ENCODE data around the gene INTS15.
A peak's percentile ranks its signal among the peaks of the same experiment; 100 is the strongest.
"Not testable (repeated sequence)": the region's sequence is repeated elsewhere in the genome, so short reads cannot be mapped to it uniquely, and the experiment has no call there.

INTS15 gene

GRCh38 chr7:6589829-6590644, at the start of gene INTS15:
TSS of gene INTS15 (plus strand) at chr7:6590021. CDS start at chr7:6590284, 263 bp downstream.
- peak; percentile 85 for DNase-seq

- no peak for DNase-seq
Measured at GRCh38 chr7:6542368-6542767, 47.5 kb upstream of the INTS15 start.

- DNase-seq: no peak
Measured at GRCh38 chr7:6545398-6546126, 44.3 kb upstream of the INTS15 start.

- DNase-seq: no peak
Measured at GRCh38 chr7:6546498-6547251, 43.1 kb upstream of the INTS15 start.

GRCh38 chr7:6547400-6547799, 42.4 kb upstream of the INTS15 start:
- no peak for DNase-seq

DNA sequence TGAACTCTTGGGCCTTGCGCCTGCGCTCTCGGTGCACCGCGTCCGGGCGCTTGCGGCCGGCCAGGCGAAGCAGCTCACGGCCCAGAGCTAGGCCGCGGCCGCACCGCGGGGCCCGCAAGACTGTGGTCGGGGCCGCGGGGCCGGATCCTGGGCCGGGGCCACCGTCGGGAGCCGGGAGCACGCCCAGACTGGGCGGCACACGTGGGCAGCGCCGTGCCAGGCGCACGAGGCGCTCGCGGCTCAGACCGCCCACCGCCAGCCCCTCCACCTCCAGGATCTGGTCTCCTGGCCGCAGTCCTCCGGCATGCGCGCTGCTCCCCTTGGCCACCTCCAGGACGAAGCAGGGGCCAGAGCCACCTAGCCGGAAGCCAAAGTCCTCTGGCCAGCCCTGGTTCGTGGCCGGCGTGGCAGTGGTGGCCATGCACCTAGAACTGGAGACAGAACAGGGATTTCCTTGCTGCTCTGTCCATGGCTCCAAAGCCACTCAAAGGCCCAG, 38.8 kb upstream of the INTS15 start, which contains the start of gene GRID2IP:
Gene GRID2IP, minus strand, starts transcription at position 446 of the 496 bp plus-strand sequence. Its CDS starts 25 bp downstream, at position 421.
- DNase-seq: no peak

GRCh38 chr7:6553448-6554044, 36.3 kb upstream of the INTS15 start:
- no peak for DNase-seq

DNA sequence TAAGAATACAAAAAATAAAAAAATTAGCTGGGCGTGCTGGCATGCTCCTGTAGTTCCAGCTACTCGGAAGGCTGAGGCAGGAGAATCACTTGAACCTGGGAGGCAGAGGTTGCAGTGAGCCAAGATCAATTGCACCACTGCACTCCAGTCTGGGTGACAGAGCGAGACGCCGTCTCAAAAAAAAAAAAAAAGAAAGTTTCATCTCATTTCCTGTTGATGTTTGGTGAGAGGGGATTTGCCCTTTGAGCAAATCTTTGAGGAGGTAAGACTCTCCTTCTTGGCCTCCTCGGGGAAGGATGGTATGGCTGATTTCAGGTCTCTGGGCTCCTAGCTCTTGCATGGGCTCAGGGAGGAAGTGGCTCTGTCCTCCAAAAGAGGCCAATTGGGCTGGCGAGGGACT, 35.0 kb upstream of the INTS15 start:
- no peak for DNase-seq

- DNase-seq: no peak
Measured at GRCh38 chr7:6556196-6556595, 33.6 kb upstream of the INTS15 start.

DNA sequence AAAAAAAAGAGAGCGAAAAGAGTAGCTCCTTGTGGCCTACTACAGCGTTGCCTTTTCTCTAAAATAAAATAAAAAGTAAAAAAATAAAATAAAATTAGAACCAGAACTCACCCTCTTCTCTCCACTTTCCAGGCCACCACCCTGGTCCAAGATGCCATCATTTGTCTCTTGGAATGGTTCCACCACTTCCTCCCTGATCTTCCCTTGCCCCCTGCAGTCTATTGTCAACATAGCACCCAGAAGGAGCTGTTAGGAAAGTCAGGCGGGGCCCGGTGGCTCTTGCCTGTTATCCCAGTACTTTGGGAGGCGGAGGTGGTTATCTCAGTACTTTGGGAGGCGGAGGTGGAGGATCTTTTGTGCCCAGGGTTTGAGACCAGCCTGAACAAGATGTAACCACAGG, 31.0 kb upstream of the INTS15 start:
- no peak for DNase-seq

- no peak for DNase-seq
Measured at GRCh38 chr7:6559896-6560295, 29.9 kb upstream of the INTS15 start.

DNA sequence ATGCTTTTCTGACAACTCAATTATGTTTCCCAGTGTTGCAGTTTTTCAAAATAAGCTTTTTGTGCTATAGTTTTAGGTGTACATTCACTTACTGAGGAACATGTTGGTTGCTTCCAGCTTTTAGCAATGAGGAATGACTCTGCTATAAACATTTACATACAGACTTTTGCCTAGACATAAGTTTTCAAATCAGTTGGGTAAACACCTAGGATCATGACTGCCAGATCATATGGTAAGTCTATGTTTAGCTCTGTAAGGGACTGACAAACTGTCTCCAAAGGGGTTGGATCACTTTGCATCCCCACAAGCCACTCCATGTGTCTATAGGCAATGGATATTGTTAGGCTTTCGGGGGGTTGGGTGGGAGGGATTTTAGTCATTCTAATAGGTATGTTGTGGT, 27.7 kb upstream of the INTS15 start:
- DNase-seq: no peak

DNA sequence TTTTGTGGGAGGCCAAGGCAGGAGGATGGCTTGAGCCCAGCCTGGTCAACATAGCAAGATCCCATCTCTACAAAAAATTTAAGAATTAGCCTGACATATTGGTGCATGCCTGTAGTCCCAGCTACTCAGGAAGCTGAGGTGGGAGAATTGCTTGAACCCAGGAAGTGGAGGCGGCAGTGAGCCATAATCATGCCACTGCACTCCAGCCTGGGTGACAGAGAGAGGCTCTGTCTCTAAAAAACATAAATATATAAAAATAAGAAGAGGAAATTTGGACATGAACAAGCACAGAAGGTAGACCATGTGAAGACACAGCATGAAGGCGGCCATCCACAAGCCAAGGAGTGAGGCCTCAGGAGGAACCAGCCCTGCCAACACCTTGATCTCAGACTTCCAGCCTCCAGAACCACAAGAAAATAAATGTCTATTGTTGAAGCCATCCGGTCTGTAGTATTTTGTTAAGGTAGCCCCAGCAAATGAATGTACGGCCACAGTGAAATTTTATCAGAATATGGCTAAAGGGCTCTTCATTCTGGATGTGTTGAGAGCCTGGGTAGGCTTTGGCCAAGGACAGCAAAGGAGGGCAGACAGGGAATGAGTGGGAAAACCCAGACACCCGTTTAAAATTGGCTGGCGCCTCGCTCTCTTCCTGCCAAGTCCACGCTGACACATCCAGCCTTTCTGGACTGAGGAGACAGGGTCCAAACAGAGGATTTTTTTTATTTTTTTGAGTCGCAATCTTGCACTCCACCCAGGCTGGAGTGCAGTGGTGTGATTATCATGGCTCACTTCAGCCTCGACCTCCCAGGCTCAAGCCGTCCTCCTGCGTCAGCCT, 25.7 kb upstream of the INTS15 start:
- no peak for DNase-seq

DNA sequence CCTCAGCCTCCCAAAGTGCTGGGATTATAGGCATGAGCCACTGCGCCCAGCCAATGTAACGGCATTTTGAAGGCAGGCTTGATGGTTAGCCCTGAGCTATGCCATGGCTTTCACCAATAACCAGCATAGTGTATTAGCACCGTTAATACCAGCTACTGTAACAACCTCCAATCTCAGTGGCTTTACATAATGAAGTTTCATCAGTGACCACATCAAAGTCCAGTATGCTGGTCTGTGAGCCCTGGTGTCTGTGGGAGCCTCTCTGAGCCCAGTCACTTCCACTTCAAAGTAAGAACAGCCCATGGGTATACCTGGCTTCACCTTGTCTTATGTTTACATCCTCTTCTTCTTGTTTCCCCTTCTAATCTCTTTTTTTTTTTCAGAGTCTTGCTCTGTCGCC, 24.2 kb upstream of the INTS15 start:
- no peak for DNase-seq

GRCh38 chr7:6567886-6568285, 21.9 kb upstream of the INTS15 start:
- DNase-seq: no peak

DNA sequence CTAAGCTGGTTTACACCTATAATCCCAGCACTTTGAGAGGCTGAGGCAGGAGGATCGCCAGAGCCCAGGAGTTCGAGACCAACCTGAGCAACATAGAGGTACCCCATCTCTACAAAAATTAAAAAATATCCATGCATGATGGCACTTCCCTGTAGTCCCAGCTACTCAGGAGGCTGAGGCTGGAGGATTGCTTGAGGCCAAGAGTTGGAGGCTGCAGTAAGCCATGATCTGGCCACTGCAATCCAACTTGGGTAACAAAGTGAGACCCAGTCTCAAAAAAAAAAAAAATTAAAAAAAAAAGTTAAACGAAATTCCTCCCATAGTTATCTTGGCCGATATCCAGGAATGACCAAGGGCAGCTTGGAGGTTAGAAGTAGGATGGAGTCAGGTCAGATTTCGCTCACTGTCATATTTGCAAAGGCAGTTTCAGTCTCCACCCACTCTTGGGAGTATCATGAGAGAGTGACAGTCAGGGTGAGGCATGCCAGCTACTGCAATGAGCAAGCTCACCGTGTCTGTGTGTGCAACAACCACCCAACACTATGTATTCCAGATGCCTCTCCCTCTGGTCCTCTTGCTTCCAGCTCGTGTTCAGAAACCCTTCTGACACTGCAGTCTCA, 18.6 kb upstream of the INTS15 start:
- DNase-seq: peak; percentile 15

DNA sequence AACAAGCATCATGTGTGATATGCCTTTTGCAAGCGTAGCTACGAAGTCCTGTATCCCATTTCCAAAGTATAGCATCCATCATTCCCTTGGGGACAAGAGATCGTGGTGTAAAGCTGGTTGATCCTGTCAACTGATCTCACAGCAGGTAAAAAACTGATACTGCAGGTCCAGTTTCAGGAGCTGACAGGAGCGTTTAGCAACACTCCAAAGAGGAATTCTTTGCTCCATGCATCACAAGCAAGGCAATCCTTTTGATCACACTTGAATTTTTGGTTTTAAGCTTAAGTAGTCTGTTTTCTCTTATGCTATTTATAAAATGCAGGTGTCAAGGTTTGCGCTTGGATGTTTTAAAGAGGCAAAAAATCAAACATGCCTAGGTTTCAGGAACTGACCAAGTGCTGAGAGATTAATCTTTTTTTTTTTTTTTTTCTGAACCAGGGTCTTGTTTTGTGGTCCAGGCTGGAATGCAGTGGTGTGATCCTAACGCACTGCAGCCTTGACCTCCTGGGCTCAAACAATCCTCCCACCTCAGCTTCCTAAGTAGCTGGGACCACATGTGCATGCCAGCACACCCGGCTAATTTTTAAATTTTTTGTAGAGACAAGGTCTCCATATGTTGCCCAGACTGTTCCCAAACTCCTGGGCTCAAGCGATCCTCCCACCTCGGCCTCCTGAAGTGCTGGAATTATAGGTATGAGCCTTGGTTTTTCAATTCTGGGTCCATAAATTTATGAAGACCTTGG, 14.4 kb upstream of the INTS15 start:
- DNase-seq: no peak

GRCh38 chr7:6576024-6576866, 13.6 kb upstream of the INTS15 start:
- peak; percentile 16 for DNase-seq

DNA sequence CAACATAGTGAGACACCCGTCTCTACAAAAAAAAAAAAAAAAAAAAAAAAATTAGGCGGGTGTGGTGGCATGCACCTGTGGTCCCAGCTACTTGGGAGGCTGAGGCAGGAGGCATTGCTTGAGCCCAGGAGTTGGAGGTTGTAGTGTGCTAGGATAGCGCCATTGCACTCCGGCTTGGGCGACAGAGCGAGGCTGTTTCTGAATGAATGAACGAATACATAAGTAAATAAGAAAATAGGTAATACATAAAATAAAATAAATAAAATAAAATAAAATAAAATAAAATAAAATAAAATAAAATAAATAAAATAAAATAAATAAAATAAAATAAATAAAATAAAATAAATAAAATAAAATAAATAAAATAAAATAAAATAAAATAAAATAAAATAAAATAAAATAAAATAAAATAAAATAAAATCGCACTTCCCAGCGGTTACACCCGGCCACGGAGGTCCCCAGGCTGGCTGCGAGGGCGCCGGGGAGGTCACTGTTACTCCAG, 12.9 kb upstream of the INTS15 start:
- not testable (repeated sequence) for DNase-seq

Data from activated CD4-positive, alpha-beta T cell treated with anti-CD3 and anti-CD28 coated beads, Interleukin-2, Interleukin-6, amounts not matched to agents 100 ng/mL and 50 ng/mL, durations not matched to agents 16 hours and 8 hours (primary cell).